Measurements from ENCODE around the gene ECI1.

ECI1 gene

GRCh38 chr16:2195322-2196161 is 55.8 kb downstream of the ECI1 start:
- DNase-seq (ENCODE audit: low spot score), result no peak

GRCh38 chr16:2194852-2195321 is 56.5 kb downstream of the ECI1 start:
- peak; percentile 62 for DNase-seq (ENCODE audit: low spot score)

GRCh38 chr16:2194166-2194834 is 57.1 kb downstream of the ECI1 start:
- DNase-seq (ENCODE audit: low spot score), result no peak

- no peak for DNase-seq (ENCODE audit: low spot score)
Observed at GRCh38 chr16:2191446-2191706, 60.0 kb downstream of the ECI1 start.

GRCh38 chr16:2190659-2191445 is 60.5 kb downstream of the ECI1 start:
- DNase-seq (ENCODE audit: low spot score), result no peak

- no peak for DNase-seq (ENCODE audit: low spot score)
Observed at GRCh38 chr16:2190002-2190658, 61.3 kb downstream of the ECI1 start.
